ENCODE results near the gene SYNJ2. TPM values are rescaled to one million over a fixed set of nuclear protein-coding genes. Genes with fewer than 3 reads are reported as not detected.

The SYNJ2 gene
- total and polyA plus RNA-seq, 9 donors = 3.6 to 18.7 (median 9.8) TPM

GRCh38 chr6:158049055-158050028 is 67.7 kb downstream of the SYNJ2 start:
- no peaks in the 10 kb centered on the region for H3K9me3 ChIP-seq
- H3K36me3 ChIP-seq = no peaks in the 10 kb centered on the region
- intact Hi-C loops (cut with DNase I) = no loop called here
- H3K27ac ChIP-seq = no peak overlapping the region
- peak in 1 of 5 donors; percentile 24 for DNase-seq
- H3K27me3 ChIP-seq = no peaks in the 10 kb centered on the region
- TF ChIP-seq, protein P1, sequence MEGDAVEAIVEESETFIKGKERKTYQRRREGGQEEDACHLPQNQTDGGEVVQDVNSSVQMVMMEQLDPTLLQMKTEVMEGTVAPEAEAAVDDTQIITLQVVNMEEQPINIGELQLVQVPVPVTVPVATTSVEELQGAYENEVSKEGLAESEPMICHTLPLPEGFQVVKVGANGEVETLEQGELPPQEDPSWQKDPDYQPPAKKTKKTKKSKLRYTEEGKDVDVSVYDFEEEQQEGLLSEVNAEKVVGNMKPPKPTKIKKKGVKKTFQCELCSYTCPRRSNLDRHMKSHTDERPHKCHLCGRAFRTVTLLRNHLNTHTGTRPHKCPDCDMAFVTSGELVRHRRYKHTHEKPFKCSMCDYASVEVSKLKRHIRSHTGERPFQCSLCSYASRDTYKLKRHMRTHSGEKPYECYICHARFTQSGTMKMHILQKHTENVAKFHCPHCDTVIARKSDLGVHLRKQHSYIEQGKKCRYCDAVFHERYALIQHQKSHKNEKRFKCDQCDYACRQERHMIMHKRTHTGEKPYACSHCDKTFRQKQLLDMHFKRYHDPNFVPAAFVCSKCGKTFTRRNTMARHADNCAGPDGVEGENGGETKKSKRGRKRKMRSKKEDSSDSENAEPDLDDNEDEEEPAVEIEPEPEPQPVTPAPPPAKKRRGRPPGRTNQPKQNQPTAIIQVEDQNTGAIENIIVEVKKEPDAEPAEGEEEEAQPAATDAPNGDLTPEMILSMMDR (IDR thresholded peaks at IDR 0.05) = no peak
- TF ChIP-seq POLR2A (IDR thresholded peaks at IDR 0.05) = no peak
- no peak for TF ChIP-seq EP300 (IDR thresholded peaks at IDR 0.05)
- H3K4me1 ChIP-seq (ENCODE audit: insufficient read depth) = no peaks in the 10 kb centered on the region
- H3K4me3 ChIP-seq = no peak overlapping the region
- 90 to 92% (median 91%) methylated on average over 17 of the region's 17 CpGs for WGBS, 3 donors

- no peaks in the 10 kb centered on the region for H3K4me1 ChIP-seq (ENCODE audit: insufficient read depth)
- no peak overlapping the region for H3K27ac ChIP-seq
- intact Hi-C loops (cut with DNase I) = no loop called here
- H3K27me3 ChIP-seq = no peaks in the 10 kb centered on the region
- no peaks in the 10 kb centered on the region for H3K36me3 ChIP-seq
- 85 to 90% (median 89%) methylated on average over 8 of the region's 8 CpGs for WGBS, 3 donors
- DNase-seq = no peak
- H3K9me3 ChIP-seq = no peaks in the 10 kb centered on the region
- no peak overlapping the region for H3K4me3 ChIP-seq
- no peak for TF ChIP-seq EP300 (IDR thresholded peaks at IDR 0.05)
- TF ChIP-seq POLR2A (IDR thresholded peaks at IDR 0.05) = no peak
Observed at GRCh38 chr6:158050107-158050735, 68.6 kb downstream of the SYNJ2 start.

DNA sequence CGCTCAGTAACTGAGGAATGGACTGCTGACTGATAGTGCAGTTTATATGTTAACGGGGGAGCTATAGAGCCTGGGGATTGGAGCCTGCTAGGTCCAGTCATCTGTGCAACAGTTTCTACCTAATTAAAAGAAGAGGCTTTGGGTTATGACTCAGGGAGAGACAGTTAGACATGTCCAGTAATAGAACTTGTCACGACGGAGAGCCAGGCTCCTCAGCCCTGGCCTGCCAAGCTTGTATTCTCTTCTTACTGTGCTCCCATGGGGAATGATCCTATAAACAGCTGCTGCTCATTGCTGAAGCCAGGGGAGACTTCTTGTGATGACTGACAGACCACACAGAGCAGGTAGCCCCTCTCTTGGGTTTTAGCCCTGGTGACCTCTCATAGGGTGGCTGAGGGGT is 69.3 kb downstream of the SYNJ2 start:
- no peak for TF ChIP-seq POLR2A (IDR thresholded peaks at IDR 0.05)
- TF ChIP-seq EP300 (IDR thresholded peaks at IDR 0.05) = no peak
- TF ChIP-seq, protein P1 (IDR thresholded peaks at IDR 0.05) = no peak
- H3K9me3 ChIP-seq = no peaks in the 10 kb centered on the region
- WGBS, 3 donors = 82 to 88% (median 87%) methylated on average over 4 of the region's 4 CpGs
- no peak for DNase-seq
- H3K4me1 ChIP-seq (ENCODE audit: insufficient read depth) = no peaks in the 10 kb centered on the region
- H3K27ac ChIP-seq = no peak overlapping the region
- no peaks in the 10 kb centered on the region for H3K27me3 ChIP-seq
- no peaks in the 10 kb centered on the region for H3K36me3 ChIP-seq
- no peak overlapping the region for H3K4me3 ChIP-seq
- intact Hi-C loops (cut with DNase I) = no loop called here

DNA sequence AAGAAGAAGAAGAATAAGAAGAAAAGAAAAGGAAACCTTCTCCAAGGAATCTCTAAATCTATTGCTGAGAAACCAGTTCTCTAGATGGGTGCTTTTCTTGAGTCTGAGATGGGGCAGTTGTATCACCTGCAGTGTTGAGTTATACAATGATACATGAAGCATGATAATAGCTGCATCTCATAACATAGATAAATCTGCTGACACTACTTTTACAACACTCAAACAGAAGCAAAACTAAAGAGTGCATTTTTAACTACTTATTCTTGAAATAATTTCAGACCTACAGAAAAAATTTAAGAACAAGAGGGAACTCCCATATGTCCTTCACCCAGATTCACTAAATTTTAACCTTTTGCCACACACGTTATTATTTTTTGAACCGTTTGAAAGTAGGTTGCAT is 70.3 kb downstream of the SYNJ2 start:
- H3K27ac ChIP-seq = no peak overlapping the region
- no peaks in the 10 kb centered on the region for H3K27me3 ChIP-seq
- no peaks in the 10 kb centered on the region for H3K4me1 ChIP-seq (ENCODE audit: insufficient read depth)
- no peak overlapping the region for H3K4me3 ChIP-seq
- H3K36me3 ChIP-seq = no peaks in the 10 kb centered on the region
- DNase-seq = no peak
- TF ChIP-seq POLR2A (IDR thresholded peaks at IDR 0.05) (no peak), EP300 (IDR thresholded peaks at IDR 0.05) (no peak)
- TF ChIP-seq, protein P1 (IDR thresholded peaks at IDR 0.05) = no peak
- intact Hi-C loops (cut with DNase I) = no loop called here
- no peaks in the 10 kb centered on the region for H3K9me3 ChIP-seq
- WGBS, 3 donors = 50 to 75% (median 52%) methylated on average over 2 of the region's 2 CpGs
